Gastrocnemius medialis (tissue), 4 donors: ENCODE measurements around the gene CDK13.

Source experiments
- CTCF ChIP-seq, 5 experiments: fragments of 450-650 bp in 3 of 5; fragments of 200-600 bp in 2 of 5; sonication (generic) in 2 of 5; IDR thresholded peaks in 4 of 5; conservative IDR thresholded peaks in 1 of 5; 1 replicate in 4 of 5; 2 replicates in 1 of 5; pipeline ENCODE4 v1.5.1; 2016 to 2019; ENCODE audit warnings: antibody characterized with exemption in 5 of 5, mild to moderate bottlenecking in 3 of 5, moderate library complexity in 3 of 5
- POLR2A ChIP-seq, 2 donors: fragments of 450-650 bp; IDR thresholded peaks; one replicate each; pipeline ENCODE4 v1.6.1; 2017; ENCODE audit warnings: antibody characterized with exemption in 2 of 2, mild to moderate bottlenecking in 2 of 2, moderate library complexity in 2 of 2

- TF ChIP-seq CTCF (IDR thresholded peaks at IDR 0.05 in 4 of 5, conservative IDR thresholded peaks at IDR 0.05 in 1 of 5): no peak
- TF ChIP-seq POLR2A (IDR thresholded peaks at IDR 0.05): no peak
Observed at GRCh38 chr7:40019558-40019957, 69.5 kb downstream of the CDK13 start.
